Liver (tissue), 9 donors: ENCODE results near the gene UBE2E2. TPM values are rescaled to one million over a fixed set of nuclear protein-coding genes. Genes with fewer than 3 reads are reported as not detected.

ENCODE experiments used
- DNase-seq: peaks from one replicate; pipeline ENCODE4 v3.0.0-alpha.2; 2017; ENCODE audit warnings: low spot score
- H3K27ac ChIP-seq, 2 donors: one replicate each; pipeline ENCODE4 v1.7.0; 2013; ENCODE audit warnings: inconsistent platforms in 2 of 2, low read length in 2 of 2, control low read depth in 1 of 2, low read depth in 1 of 2, mild to moderate bottlenecking in 1 of 2
- H3K27me3 ChIP-seq, 4 donors: one replicate each; pipeline versions ENCODE4 v1.6.1 to v1.7.0; 2013; ENCODE audit warnings: low read length in 3 of 4, inconsistent platforms in 1 of 4, mild to moderate bottlenecking in 1 of 4, moderate library complexity in 1 of 4; ENCODE audit not compliant: control insufficient read depth in 4 of 4, insufficient read depth in 4 of 4
- H3K36me3 ChIP-seq, 4 donors: one replicate each; pipeline versions ENCODE4 v1.6.1 to v1.7.0; 2013; ENCODE audit warnings: low read length in 3 of 4, mild to moderate bottlenecking in 3 of 4, low read depth in 1 of 4, moderate library complexity in 1 of 4; ENCODE audit not compliant: control insufficient read depth in 4 of 4, insufficient read depth in 3 of 4
- H3K4me1 ChIP-seq, 4 donors: one replicate each; pipeline versions ENCODE4 v1.6.1 to v1.7.0; 2013; ENCODE audit warnings: low read length in 3 of 4, mild to moderate bottlenecking in 3 of 4, moderate library complexity in 1 of 4; ENCODE audit not compliant: control insufficient read depth in 4 of 4, insufficient read depth in 4 of 4
- H3K4me3 ChIP-seq, 3 donors: one replicate each; pipeline versions ENCODE4 v1.6.1 to v1.7.0; 2013; ENCODE audit warnings: low read length in 3 of 3, control low read depth in 1 of 3, low read depth in 1 of 3, mild to moderate bottlenecking in 1 of 3
- H3K9ac ChIP-seq, 2 donors: one replicate each; pipeline ENCODE4 v1.7.0; 2013; ENCODE audit warnings: low read length in 2 of 2, mild to moderate bottlenecking in 2 of 2, moderate library complexity in 2 of 2, control low read depth in 1 of 2, low read depth in 1 of 2
- H3K9me3 ChIP-seq, 4 donors: one replicate each; pipeline versions ENCODE4 v1.6.1 to v1.7.0; 2013; ENCODE audit warnings: low read length in 3 of 4; ENCODE audit not compliant: control insufficient read depth in 4 of 4
- ATF3 ChIP-seq: IDR thresholded peaks from 2 replicates; pipeline ENCODE4 v1.6.1; 2016; ENCODE audit warnings: antibody characterized with exemption
- CTCF ChIP-seq: fragments of 150-350 bp; IDR thresholded peaks from 2 replicates; pipeline ENCODE4 v1.5.1; 2017; ENCODE audit warnings: improper control_type of control experiment, low read depth, low read length; ENCODE audit not compliant: missing input control
- EGR1 ChIP-seq, 2 donors: IDR thresholded peaks; 2 replicates each; pipeline ENCODE4 v1.6.1; 2016 to 2018; ENCODE audit warnings: antibody characterized with exemption in 2 of 2, low read depth in 2 of 2
- GABPA ChIP-seq, 2 donors: IDR thresholded peaks in 1 of 2; conservative IDR thresholded peaks in 1 of 2; 2 replicates each; pipeline ENCODE4 v1.6.1; 2016; ENCODE audit warnings: antibody characterized with exemption in 2 of 2, mild to moderate bottlenecking in 1 of 2, moderate library complexity in 1 of 2
- HNF4A ChIP-seq, 2 donors: conservative IDR thresholded peaks; 2 replicates each; pipeline ENCODE4 v1.6.1; 2016; ENCODE audit warnings: antibody characterized with exemption in 2 of 2, mild to moderate bottlenecking in 2 of 2
- HNF4G ChIP-seq: IDR thresholded peaks from 2 replicates; pipeline ENCODE4 v1.6.1; 2016; ENCODE audit warnings: antibody characterized with exemption
- MAX ChIP-seq: IDR thresholded peaks from 2 replicates; pipeline ENCODE4 v1.6.1; 2016; ENCODE audit warnings: antibody characterized with exemption
- NR2F2 ChIP-seq: IDR thresholded peaks from 2 replicates; pipeline ENCODE4 v1.6.1; 2016; ENCODE audit warnings: antibody characterized with exemption
- RAD21 ChIP-seq, 2 donors: IDR thresholded peaks; 2 replicates each; pipeline ENCODE4 v1.6.1; 2016; ENCODE audit warnings: antibody characterized with exemption in 2 of 2, mild to moderate bottlenecking in 2 of 2
- REST ChIP-seq: IDR thresholded peaks from 2 replicates; pipeline ENCODE4 v1.6.1; 2016; ENCODE audit warnings: antibody characterized with exemption, mild to moderate bottlenecking
- RXRA ChIP-seq, 2 donors: IDR thresholded peaks; 2 replicates each; pipeline ENCODE4 v1.6.1; 2017 to 2018; ENCODE audit warnings: antibody characterized with exemption in 2 of 2, mild to moderate bottlenecking in 1 of 2
- SP1 ChIP-seq: IDR thresholded peaks from 2 replicates; pipeline ENCODE4 v1.6.1; 2018; ENCODE audit warnings: antibody characterized with exemption, mild to moderate bottlenecking
- YY1 ChIP-seq: IDR thresholded peaks from 2 replicates; pipeline ENCODE4 v1.6.1; 2016; ENCODE audit warnings: antibody characterized with exemption, mild to moderate bottlenecking
- ZBTB33 ChIP-seq: IDR thresholded peaks from 2 replicates; pipeline ENCODE4 v1.6.1; 2016; ENCODE audit warnings: antibody characterized with exemption
- WGBS: extraction: QIAGEN DNeasy Blood & Tissue Kit; methylation state at CpG from one replicate; pipeline ENCODE4 v1.1.7; 2013; 5-methylcytosine and 5-hydroxymethylcytosine counted together
- polyA plus RNA-seq, 2 donors: library from polyadenylated mRNA; stranded (reverse) in 1 of 2; unstranded in 1 of 2; fragments of 200-250 nt in 1 of 2; fragments of >200 nt in 1 of 2; fragmentation: Nextera tagmentation in 1 of 2; extraction: Ambion mirVana in 1 of 2; gene quantifications; one replicate each; pipeline versions ENCODE4 v1.2.1 to v1.2.3, GENCODE V29; 2013 to 2015
- total RNA-seq, 2 donors: library from RNA; depleted of rRNA; stranded (reverse); fragments of >200 nt; gene quantifications; one replicate each; pipeline ENCODE4 v1.2.3, GENCODE V29; 2014
- donor health status: healthy.
- donor health status: healthy.
- donor health status: healthy.
- donor health status: healthy.
- donor health status: healthy.

UBE2E2 gene
- total and polyA plus RNA-seq, 4 donors, result 9.0 to 27.8 (median 16.8) TPM

GRCh38 chr3:23219117-23219516, 16.0 kb downstream of the UBE2E2 start (continued):
- TF ChIP-seq ATF3, result no peak
- TF ChIP-seq MAX, result no peak

- no peaks in the 10 kb centered on the region for H3K27me3 ChIP-seq
- H3K27ac ChIP-seq, result no peak overlapping the region
- no peak overlapping the region for H3K4me3 ChIP-seq
- peaks cover 0 to 12% (median 5%) of the 10 kb centered on the region in 4 donors for H3K4me1 ChIP-seq
- WGBS, result 63% methylated on average over 2 of the region's 2 CpGs
- H3K9ac ChIP-seq, result no peak overlapping the region
- TF ChIP-seq YY1 (no peak), CTCF (no peak), RXRA (IDR thresholded peaks at IDR 0.05) (no peak), HNF4A (conservative IDR thresholded peaks at IDR 0.05) (no peak), HNF4G (no peak), SP1 (no peak), GABPA (IDR thresholded peaks at IDR 0.05 in 1 of 2, conservative IDR thresholded peaks at IDR 0.05 in 1 of 2) (no peak), REST (no peak), RAD21 (IDR thresholded peaks at IDR 0.05) (no peak), ZBTB33 (no peak), NR2F2 (no peak), EGR1 (IDR thresholded peaks at IDR 0.05; ENCODE audit: low read depth in 2 of 2) (no peak), MAX (no peak), ATF3 (no peak)
- H3K36me3 ChIP-seq, result no peaks in the 10 kb centered on the region
- DNase-seq, result no peak
- no peaks in the 10 kb centered on the region for H3K9me3 ChIP-seq
Observed at GRCh38 chr3:23219552-23219951, 16.4 kb downstream of the UBE2E2 start.
